ENCODE measurements around the gene PURA.

DNA sequence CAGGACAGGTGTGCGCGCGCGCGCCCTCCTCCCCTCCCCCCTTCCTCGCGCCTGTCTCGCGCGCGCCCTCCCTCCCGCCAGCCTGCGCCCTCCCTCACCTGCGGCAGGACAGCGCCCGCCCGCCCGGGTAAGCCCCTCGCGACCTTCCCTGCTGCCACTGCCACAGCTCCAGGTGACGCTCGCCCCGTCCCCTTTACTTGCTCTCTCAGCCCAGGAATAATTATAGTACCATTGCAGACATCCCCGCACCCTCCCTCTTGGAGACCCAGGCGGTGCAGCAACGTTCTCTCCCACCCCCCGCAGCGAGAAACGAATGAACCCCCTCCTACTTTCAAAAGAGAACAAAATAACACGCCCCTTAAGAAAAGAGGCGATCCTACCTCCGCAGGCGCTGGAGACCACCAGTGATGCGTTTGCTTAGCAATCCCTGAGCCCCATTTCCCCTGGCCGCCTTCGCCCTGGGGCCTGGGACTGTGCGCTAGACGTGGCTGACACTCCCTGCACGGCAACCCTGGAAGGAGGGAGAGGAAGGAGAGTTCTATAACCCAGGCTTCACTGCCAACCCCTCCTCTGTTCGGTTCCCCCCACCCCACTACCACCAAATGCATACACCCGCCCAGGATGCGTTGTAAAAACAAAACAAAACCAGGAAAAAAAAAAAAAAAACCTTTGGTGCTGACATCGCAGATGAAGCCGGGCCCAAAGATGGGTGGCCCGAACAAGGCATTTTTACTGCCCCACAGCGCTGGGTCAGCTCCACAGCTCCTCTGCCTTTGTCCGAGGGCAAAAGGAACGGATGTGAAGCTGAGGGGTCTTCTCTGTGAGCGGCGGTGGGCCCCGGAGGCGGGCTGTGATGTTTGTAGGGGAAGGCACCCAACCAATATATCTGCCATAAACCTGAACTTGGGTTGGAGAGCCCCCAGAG lies 5.6 kb upstream of the PURA start:
- TF ChIP-seq POLR2A (IDR thresholded peaks at IDR 0.05; ENCODE audit: low read depth, low read length): no peak
- no peak for TF ChIP-seq SMC3 (IDR thresholded peaks at IDR 0.05; ENCODE audit: low read depth, low read length)
- TF ChIP-seq, protein P1, sequence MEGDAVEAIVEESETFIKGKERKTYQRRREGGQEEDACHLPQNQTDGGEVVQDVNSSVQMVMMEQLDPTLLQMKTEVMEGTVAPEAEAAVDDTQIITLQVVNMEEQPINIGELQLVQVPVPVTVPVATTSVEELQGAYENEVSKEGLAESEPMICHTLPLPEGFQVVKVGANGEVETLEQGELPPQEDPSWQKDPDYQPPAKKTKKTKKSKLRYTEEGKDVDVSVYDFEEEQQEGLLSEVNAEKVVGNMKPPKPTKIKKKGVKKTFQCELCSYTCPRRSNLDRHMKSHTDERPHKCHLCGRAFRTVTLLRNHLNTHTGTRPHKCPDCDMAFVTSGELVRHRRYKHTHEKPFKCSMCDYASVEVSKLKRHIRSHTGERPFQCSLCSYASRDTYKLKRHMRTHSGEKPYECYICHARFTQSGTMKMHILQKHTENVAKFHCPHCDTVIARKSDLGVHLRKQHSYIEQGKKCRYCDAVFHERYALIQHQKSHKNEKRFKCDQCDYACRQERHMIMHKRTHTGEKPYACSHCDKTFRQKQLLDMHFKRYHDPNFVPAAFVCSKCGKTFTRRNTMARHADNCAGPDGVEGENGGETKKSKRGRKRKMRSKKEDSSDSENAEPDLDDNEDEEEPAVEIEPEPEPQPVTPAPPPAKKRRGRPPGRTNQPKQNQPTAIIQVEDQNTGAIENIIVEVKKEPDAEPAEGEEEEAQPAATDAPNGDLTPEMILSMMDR (conservative IDR thresholded peaks at IDR 0.05; ENCODE audit: low read depth, low read length): no peak
- no peak for TF ChIP-seq RAD21 (IDR thresholded peaks at IDR 0.05; ENCODE audit: low read length)
- no peak for TF ChIP-seq MXI1 (IDR thresholded peaks at IDR 0.05; ENCODE audit: borderline replicate concordance, low read depth, low read length)
- TF ChIP-seq, protein P2, sequence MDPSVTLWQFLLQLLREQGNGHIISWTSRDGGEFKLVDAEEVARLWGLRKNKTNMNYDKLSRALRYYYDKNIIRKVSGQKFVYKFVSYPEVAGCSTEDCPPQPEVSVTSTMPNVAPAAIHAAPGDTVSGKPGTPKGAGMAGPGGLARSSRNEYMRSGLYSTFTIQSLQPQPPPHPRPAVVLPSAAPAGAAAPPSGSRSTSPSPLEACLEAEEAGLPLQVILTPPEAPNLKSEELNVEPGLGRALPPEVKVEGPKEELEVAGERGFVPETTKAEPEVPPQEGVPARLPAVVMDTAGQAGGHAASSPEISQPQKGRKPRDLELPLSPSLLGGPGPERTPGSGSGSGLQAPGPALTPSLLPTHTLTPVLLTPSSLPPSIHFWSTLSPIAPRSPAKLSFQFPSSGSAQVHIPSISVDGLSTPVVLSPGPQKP (IDR thresholded peaks at IDR 0.05; ENCODE audit: borderline replicate concordance, low read depth, low read length): no peak
- TF ChIP-seq CEBPB (IDR thresholded peaks at IDR 0.05; ENCODE audit: low read depth, low read length): no peak
- no peak for TF ChIP-seq USF2 (IDR thresholded peaks at IDR 0.05; ENCODE audit: low read depth, low read length)
- TF ChIP-seq BHLHE40 (IDR thresholded peaks at IDR 0.05; ENCODE audit: low read depth, low read length): no peak
- no peak for TF ChIP-seq MAFK (IDR thresholded peaks at IDR 0.05; ENCODE audit: low read depth, low read length)
- TF ChIP-seq CHD1 (IDR thresholded peaks at IDR 0.05; ENCODE audit: low read depth, low read length): no peak
- TF ChIP-seq RFX5 (IDR thresholded peaks at IDR 0.05; ENCODE audit: low read depth, low read length): no peak
- peak; percentile 15; the same call in 1 of the 2 replicates for TF ChIP-seq MAZ (IDR thresholded peaks at IDR 0.05; ENCODE audit: borderline replicate concordance, low read depth, low read length)
- TF ChIP-seq FOS (IDR thresholded peaks at IDR 0.05; ENCODE audit: low read depth, low read length): no peak
